A673 (cell line): Measurements from ENCODE around the gene MYO5B. TPM values are rescaled to one million over a fixed set of nuclear protein-coding genes. Genes with fewer than 3 reads are reported as not detected.

Experiments
- BruUV-seq: library from RNA; stranded (reverse); fragments of 400-500 nt; replicated peaks from 2 replicates; lab custom pipeline; 2021; lab: Mats Ljungman, UMichigan
- CTCF ChIA-PET: fragments of 300-600 bp; sonication (Branson Sonifier 250); formaldehyde crosslinking; loops from one replicate; lab custom pipeline; 2022; ENCODE audit warnings: antibody characterized with exemption; lab: Charles Lee
- POLR2A ChIA-PET: fragments of 300-600 bp; sonication (Branson Sonifier 250); formaldehyde crosslinking; loops from one replicate; lab custom pipeline; 2022; ENCODE audit warnings: antibody characterized with exemption; ENCODE audit not compliant: low non-redundant PET; lab: Charles Lee
- DNase-seq: peaks from one replicate; pipeline ENCODE4 v3.0.0-alpha.2; 2015; ENCODE audit warnings: low spot score
- H3K27ac ChIP-seq: fragments of 200-600 bp; sonication (generic); 2 replicates; pipeline ENCODE4 v1.5.1; 2016; ENCODE audit warnings: mixed run types, low read depth, mild to moderate bottlenecking, mixed read lengths, antibody characterized with exemption, low read length; ENCODE audit not compliant: poor library complexity, severe bottlenecking
- H3K27me3 ChIP-seq: fragments of 200-600 bp; sonication (generic); replicated peaks from 2 replicates; pipeline ENCODE4 v1.6.1; 2017; ENCODE audit warnings: mixed run types, low read depth, mild to moderate bottlenecking, mixed read lengths, antibody characterized with exemption, low read length; ENCODE audit not compliant: insufficient read depth, poor library complexity
- H3K36me3 ChIP-seq: fragments of 200-600 bp; sonication (generic); 2 replicates; pipeline ENCODE4 v1.6.1; 2016; ENCODE audit warnings: mixed run types, mild to moderate bottlenecking, mixed read lengths, antibody characterized with exemption, low read length; ENCODE audit not compliant: insufficient read depth, poor library complexity, severe bottlenecking
- H3K4me1 ChIP-seq: fragments of 200-600 bp; sonication (generic); 2 replicates; pipeline ENCODE4 v1.6.1; 2017; ENCODE audit warnings: mixed run types, mild to moderate bottlenecking, mixed read lengths, antibody characterized with exemption, low read length; ENCODE audit not compliant: insufficient read depth, poor library complexity, severe bottlenecking
- H3K4me3 ChIP-seq: fragments of 200-600 bp; sonication (generic); 2 replicates; pipeline ENCODE4 v1.5.1; 2016; ENCODE audit warnings: low read depth, mixed run types, mild to moderate bottlenecking, mixed read lengths, low read length; ENCODE audit not compliant: poor library complexity, severe bottlenecking
- H3K9me3 ChIP-seq: fragments of 200-600 bp; sonication (generic); 2 replicates; pipeline ENCODE4 v1.6.1; 2016; ENCODE audit warnings: mixed run types, low read depth, mild to moderate bottlenecking, mixed read lengths, antibody characterized with exemption, low read length; ENCODE audit not compliant: poor library complexity, severe bottlenecking
- EZH2 ChIP-seq: fragments of 200-600 bp; sonication (generic); IDR thresholded peaks from 2 replicates; pipeline ENCODE4 v1.6.1; 2017; ENCODE audit warnings: borderline replicate concordance, low read depth, mild to moderate bottlenecking, mixed read lengths, antibody characterized with exemption, low read length; ENCODE audit not compliant: poor library complexity, severe bottlenecking
- intact Hi-C: fragments of 100-400 bp; cut with micrococcal nuclease; formaldehyde crosslinking; loops from one replicate; pipeline ENCODE4 v1.10.0; 2022; ENCODE audit not compliant: unreplicated experiment
- total RNA-seq: library from RNA; stranded (reverse); gene quantifications from 2 replicates; pipeline ENCODE4 v1.2.3, GENCODE V29; 2021
- TF ChIP-seq, protein P1 (sequence below): fragments of 300-800, 200-600 bp; sonication (generic); conservative IDR thresholded peaks from 2 replicates; pipeline ENCODE4 v1.5.1; 2017; ENCODE audit warnings: low read depth, mild to moderate bottlenecking, antibody characterized with exemption, low read length, moderate library complexity, mixed read lengths

Gene MYO5B
- total RNA-seq, 1 experiment from 2014 or later: 0.30 TPM

DNA sequence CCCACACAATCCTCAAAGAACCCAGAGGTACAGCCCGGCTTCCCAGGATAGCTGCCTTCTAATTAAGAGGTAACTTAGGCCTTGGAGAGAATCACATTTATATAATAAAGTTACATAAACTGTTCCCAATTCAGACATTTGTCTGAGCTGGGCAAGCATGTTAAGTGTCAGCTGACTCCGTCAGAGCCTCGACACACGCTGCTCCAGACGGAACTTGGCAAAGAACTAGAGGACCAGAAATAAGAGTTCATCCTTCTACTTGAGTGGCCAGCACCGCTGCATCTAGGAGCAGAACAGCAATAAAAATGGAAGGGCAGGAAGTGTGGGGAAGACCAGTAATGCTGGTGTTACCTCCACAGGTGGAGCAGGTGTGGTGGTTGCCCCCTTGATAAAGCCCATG, 80.5 kb downstream of the MYO5B start:
- Histone ChIP-seq H3K9me3 (no peaks in the 10 kb centered on the region), H3K4me3 (no peak overlapping the region), H3K27me3 (peaks cover 45% of the 10 kb centered on the region), H3K27ac (no peak overlapping the region), H3K36me3 (no peaks in the 10 kb centered on the region), H3K4me1 (no peaks in the 10 kb centered on the region)
- ChIA-PET POLR2A (no interaction called here), CTCF (no interaction called here)
- no peak for DNase-seq
- BruUV-seq: no TSS peak
- intact Hi-C loops: no loop called here
- TF ChIP-seq, protein P1, sequence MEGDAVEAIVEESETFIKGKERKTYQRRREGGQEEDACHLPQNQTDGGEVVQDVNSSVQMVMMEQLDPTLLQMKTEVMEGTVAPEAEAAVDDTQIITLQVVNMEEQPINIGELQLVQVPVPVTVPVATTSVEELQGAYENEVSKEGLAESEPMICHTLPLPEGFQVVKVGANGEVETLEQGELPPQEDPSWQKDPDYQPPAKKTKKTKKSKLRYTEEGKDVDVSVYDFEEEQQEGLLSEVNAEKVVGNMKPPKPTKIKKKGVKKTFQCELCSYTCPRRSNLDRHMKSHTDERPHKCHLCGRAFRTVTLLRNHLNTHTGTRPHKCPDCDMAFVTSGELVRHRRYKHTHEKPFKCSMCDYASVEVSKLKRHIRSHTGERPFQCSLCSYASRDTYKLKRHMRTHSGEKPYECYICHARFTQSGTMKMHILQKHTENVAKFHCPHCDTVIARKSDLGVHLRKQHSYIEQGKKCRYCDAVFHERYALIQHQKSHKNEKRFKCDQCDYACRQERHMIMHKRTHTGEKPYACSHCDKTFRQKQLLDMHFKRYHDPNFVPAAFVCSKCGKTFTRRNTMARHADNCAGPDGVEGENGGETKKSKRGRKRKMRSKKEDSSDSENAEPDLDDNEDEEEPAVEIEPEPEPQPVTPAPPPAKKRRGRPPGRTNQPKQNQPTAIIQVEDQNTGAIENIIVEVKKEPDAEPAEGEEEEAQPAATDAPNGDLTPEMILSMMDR: no peak
- no peak for TF ChIP-seq EZH2

DNA sequence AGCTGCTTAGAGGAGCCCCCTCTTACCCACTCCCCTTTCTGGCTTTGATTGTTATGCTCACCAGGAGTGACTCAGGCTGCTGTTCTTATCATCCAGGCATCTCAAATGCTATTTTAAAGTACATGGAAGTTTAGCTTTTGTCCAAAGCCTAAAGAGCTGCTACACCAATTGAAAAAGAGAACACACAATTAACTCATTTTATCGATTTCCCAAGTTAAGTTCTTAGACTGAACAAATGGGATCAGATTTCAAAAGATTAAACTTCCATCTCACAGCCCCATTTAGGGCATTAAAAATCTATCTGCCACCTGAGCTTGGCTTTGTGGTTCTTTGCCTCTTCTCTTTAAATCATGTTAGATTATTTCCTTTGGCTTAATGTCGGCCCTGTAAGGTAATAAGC, 81.2 kb downstream of the MYO5B start:
- no peaks in the 10 kb centered on the region for H3K4me1 ChIP-seq
- H3K36me3 ChIP-seq: no peaks in the 10 kb centered on the region
- H3K27me3 ChIP-seq: peaks cover 45% of the 10 kb centered on the region
- intact Hi-C loops: no loop called here
- ChIA-PET CTCF (no interaction called here), POLR2A (no interaction called here)
- DNase-seq: no peak
- no peak overlapping the region for H3K27ac ChIP-seq
- TF ChIP-seq, protein P1: no peak
- TF ChIP-seq EZH2: no peak
- no peak overlapping the region for H3K4me3 ChIP-seq
- BruUV-seq: no TSS peak
- no peaks in the 10 kb centered on the region for H3K9me3 ChIP-seq

DNA sequence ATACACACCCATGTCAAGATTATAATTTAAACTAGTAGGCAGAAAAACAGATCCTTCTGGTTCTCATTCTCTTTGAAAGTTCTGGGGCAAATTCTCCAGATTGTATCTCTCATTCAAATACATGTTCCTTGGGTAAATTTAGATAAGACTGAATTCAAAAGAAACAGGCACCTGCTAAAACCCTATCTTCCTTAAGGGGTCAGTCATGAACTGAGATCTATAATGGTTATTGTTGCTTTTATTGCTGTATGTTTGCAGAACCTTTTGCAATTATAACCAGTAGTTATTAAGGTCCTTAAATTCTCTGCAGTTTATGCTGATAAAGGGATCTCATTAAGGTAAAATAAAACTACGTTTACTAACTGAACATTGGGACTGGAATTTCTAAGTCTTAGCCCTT, 83.5 kb downstream of the MYO5B start:
- Histone ChIP-seq H3K4me1 (no peaks in the 10 kb centered on the region), H3K9me3 (no peaks in the 10 kb centered on the region), H3K27ac (no peak overlapping the region), H3K27me3 (peaks cover 40% of the 10 kb centered on the region), H3K4me3 (no peak overlapping the region), H3K36me3 (no peaks in the 10 kb centered on the region)
- TF ChIP-seq, protein P1: no peak
- TF ChIP-seq EZH2: no peak
- POLR2A ChIA-PET: no interaction called here
- DNase-seq: no peak
- intact Hi-C loops: no loop called here
- CTCF ChIA-PET: no interaction called here
- no TSS peak for BruUV-seq
